Keratinocyte (primary cell): ENCODE measurements around the gene LRRC47. TPM values are rescaled to one million over a fixed set of nuclear protein-coding genes. Genes with fewer than 3 reads are reported as not detected.

ENCODE experiments used
- DNase-seq: peaks from one replicate; pipeline ENCODE4 v3.0.0-alpha.2; 2011; ENCODE audit warnings: low read depth, missing footprints, low spot score
- FAIRE-seq: peaks from 2 replicates; lab custom pipeline; 2011; peaks lifted over from hg19 to GRCh38; lab: Jason Lieb, UNC
- H2AFZ ChIP-seq: 2 replicates; pipeline ENCODE4 v1.6.0; 2012; ENCODE audit warnings: low read length, control low read depth, inconsistent platforms; ENCODE audit not compliant: control insufficient read depth
- H3K27ac ChIP-seq: 2 replicates; pipeline ENCODE4 v1.5.1; 2011; ENCODE audit warnings: low read length; ENCODE audit not compliant: control insufficient read depth, insufficient read depth
- H3K27me3 ChIP-seq: 3 replicates; pipeline ENCODE4 v1.6.0; 2011; ENCODE audit warnings: low read length; ENCODE audit not compliant: control insufficient read depth, insufficient read depth; ENCODE audit errors: extremely low read depth
- H3K36me3 ChIP-seq, 2 experiments: 2 replicates in 1 of 2; 3 replicates in 1 of 2; pipeline ENCODE4 v1.5.1; 2011; ENCODE audit warnings: low read length in 2 of 2, mild to moderate bottlenecking in 1 of 2; ENCODE audit not compliant: control insufficient read depth in 2 of 2, insufficient read depth in 2 of 2; ENCODE audit errors: extremely low read depth in 1 of 2
- H3K4me1 ChIP-seq: 3 replicates; pipeline ENCODE4 v1.5.1; 2011; ENCODE audit warnings: low read length; ENCODE audit not compliant: control insufficient read depth, insufficient read depth; ENCODE audit errors: extremely low read depth
- H3K4me2 ChIP-seq: 3 replicates; pipeline ENCODE4 v1.6.0; 2011; ENCODE audit warnings: low read depth, low read length; ENCODE audit not compliant: control insufficient read depth, insufficient read depth; ENCODE audit errors: extremely low read depth
- H3K4me3 ChIP-seq, 3 experiments: fragments of 200-600 bp in 1 of 3; sonication (generic) in 1 of 3; 2 replicates in 2 of 3; 3 replicates in 1 of 3; pipeline ENCODE4 v1.5.1; 2011 to 2016; ENCODE audit warnings: low read length in 3 of 3, mild to moderate bottlenecking in 3 of 3, control low read depth in 2 of 3, inconsistent platforms in 1 of 3, low read depth in 1 of 3, mixed read lengths in 1 of 3, mixed run types in 1 of 3, moderate library complexity in 1 of 3; ENCODE audit not compliant: control insufficient read depth in 2 of 3, insufficient read depth in 2 of 3; ENCODE audit errors: extremely low read depth in 1 of 3
- H3K79me2 ChIP-seq: 2 replicates; pipeline ENCODE4 v1.6.0; 2012; ENCODE audit warnings: low read length; ENCODE audit not compliant: control insufficient read depth, insufficient read depth
- H3K9ac ChIP-seq: 3 replicates; pipeline ENCODE4 v1.6.0; 2011; ENCODE audit warnings: low read length; ENCODE audit not compliant: control insufficient read depth, insufficient read depth; ENCODE audit errors: extremely low read depth
- H3K9me1 ChIP-seq: 3 replicates; pipeline ENCODE4 v1.6.0; 2011; ENCODE audit warnings: low read length; ENCODE audit not compliant: control insufficient read depth, insufficient read depth; ENCODE audit errors: extremely low read depth
- H3K9me3 ChIP-seq: 2 replicates; pipeline ENCODE4 v1.5.1; 2012; ENCODE audit warnings: low read depth, low read length; ENCODE audit not compliant: control insufficient read depth
- H4K20me1 ChIP-seq: 3 replicates; pipeline ENCODE4 v1.6.0; 2011; ENCODE audit warnings: low read length; ENCODE audit not compliant: control insufficient read depth, insufficient read depth; ENCODE audit errors: extremely low read depth
- EZH2 ChIP-seq: IDR thresholded peaks from one replicate; pipeline ENCODE4 v1.6.1; 2012; ENCODE audit warnings: inconsistent platforms, mild to moderate bottlenecking, low read length, moderate library complexity
- dilution Hi-C: fragments of 300-500 bp; cut with MboI; formaldehyde crosslinking; loops from one replicate; pipeline ENCODE4 v1.7.0; 2020; ENCODE audit warnings: low sequenced_read_pairs; ENCODE audit not compliant: extremely low pct_ligation_motif_present
- polyA plus RNA-seq, 5 experiments: library from polyadenylated mRNA; depleted of rRNA in 3 of 5; stranded (reverse) in 3 of 5; stranded (forward) in 1 of 5; unstranded in 1 of 5; fragments of >200 nt; gene quantifications; 1 replicate in 1 of 5; 2 replicates in 3 of 5; 3 replicates in 1 of 5; pipeline versions ENCODE4 v1.2.1 to v1.2.3, GENCODE V29; 2011 to 2012; ENCODE audit warnings: missing spikeins in 2 of 5, low read depth in 1 of 5, low replicate concordance in 1 of 5
- TF ChIP-seq, protein P1 (sequence below), 3 experiments: IDR thresholded peaks in 1 of 3; conservative IDR thresholded peaks in 1 of 3; optimal IDR thresholded peaks in 1 of 3; 2 replicates in 2 of 3; 3 replicates in 1 of 3; pipeline versions ENCODE3 to v1.5.1; 2011; ENCODE audit warnings: low read length in 3 of 3, mild to moderate bottlenecking in 3 of 3, moderate library complexity in 2 of 3, control low read depth in 1 of 3, inconsistent platforms in 1 of 3; ENCODE audit not compliant: insufficient read depth in 2 of 3; ENCODE audit errors: extremely low read depth in 1 of 3

The LRRC47 gene
- polyA plus RNA-seq, 1 donor (not counting 4 experiments of a cell fraction or from before 2014, with no cell fraction given), result 40.1 TPM

DNA sequence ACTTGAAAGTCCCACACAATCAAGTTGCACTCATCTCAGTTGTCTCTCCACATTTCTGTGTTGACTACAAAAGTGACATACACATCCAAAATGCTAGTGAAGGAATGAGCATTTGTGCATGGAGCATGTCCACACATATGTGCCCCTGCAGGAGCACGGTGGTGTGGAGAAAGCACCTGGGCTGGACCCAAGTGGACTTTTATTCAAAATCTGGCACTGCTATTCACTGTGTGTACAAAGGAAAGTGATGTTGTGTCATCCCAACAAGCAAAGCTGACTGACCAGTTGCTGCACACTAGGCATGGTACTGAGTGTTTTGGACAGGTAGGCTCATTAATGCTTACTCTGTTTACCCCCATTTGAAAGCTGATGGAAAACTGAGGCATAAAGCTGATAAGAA, 41.4 kb upstream of the LRRC47 start:
- DNase-seq (no peak), FAIRE-seq (no peak)
- peaks cover 0 to 35% of the 10 kb centered on the region in 2 experiments for H3K36me3 ChIP-seq
- no peak for TF ChIP-seq EZH2
- TF ChIP-seq, protein P1, sequence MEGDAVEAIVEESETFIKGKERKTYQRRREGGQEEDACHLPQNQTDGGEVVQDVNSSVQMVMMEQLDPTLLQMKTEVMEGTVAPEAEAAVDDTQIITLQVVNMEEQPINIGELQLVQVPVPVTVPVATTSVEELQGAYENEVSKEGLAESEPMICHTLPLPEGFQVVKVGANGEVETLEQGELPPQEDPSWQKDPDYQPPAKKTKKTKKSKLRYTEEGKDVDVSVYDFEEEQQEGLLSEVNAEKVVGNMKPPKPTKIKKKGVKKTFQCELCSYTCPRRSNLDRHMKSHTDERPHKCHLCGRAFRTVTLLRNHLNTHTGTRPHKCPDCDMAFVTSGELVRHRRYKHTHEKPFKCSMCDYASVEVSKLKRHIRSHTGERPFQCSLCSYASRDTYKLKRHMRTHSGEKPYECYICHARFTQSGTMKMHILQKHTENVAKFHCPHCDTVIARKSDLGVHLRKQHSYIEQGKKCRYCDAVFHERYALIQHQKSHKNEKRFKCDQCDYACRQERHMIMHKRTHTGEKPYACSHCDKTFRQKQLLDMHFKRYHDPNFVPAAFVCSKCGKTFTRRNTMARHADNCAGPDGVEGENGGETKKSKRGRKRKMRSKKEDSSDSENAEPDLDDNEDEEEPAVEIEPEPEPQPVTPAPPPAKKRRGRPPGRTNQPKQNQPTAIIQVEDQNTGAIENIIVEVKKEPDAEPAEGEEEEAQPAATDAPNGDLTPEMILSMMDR (optimal IDR thresholded peaks at IDR 0.05 in 1 of 3, IDR thresholded peaks at IDR 0.05 in 1 of 3, conservative IDR thresholded peaks at IDR 0.05 in 1 of 3; ENCODE audit: extremely low read depth in 1 of 3, insufficient read depth in 2 of 3, low read length in 3 of 3), result no peak
- dilution Hi-C loops, result no loop called here
- no peaks in the 10 kb centered on the region for H3K4me1 ChIP-seq
- no peaks in the 10 kb centered on the region for H3K79me2 ChIP-seq
- no peaks in the 10 kb centered on the region for H3K9me3 ChIP-seq
- H3K9ac ChIP-seq, result no peak overlapping the region
- no peaks in the 10 kb centered on the region for H3K27me3 ChIP-seq
- no peaks in the 10 kb centered on the region for H3K9me1 ChIP-seq
- no peaks in the 10 kb centered on the region for H4K20me1 ChIP-seq
- no peak overlapping the region for H3K4me2 ChIP-seq
- H2AFZ ChIP-seq, result no peak overlapping the region
- H3K4me3 ChIP-seq, result no peak overlapping the region
- no peak overlapping the region for H3K27ac ChIP-seq

DNA sequence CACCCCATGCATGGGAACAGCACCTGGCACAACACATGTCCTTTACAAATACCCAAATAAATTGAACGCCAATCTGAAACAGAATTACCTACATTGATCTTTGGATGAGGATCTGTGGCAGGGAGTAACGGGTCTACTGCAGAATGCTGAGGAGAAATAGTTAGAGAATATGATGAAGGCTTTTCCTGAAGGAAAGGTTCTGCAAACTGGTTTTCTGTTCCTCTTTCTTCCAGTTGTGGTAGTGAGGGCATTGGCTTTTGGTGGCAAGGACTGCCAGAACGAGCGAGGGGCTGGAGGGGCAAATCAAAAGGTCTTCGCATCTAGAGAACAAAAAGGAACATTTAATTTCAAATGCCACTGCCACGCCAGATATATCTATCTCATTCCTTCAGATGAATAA, 40.9 kb upstream of the LRRC47 start:
- no peak overlapping the region for H3K4me3 ChIP-seq
- H3K9ac ChIP-seq, result no peak overlapping the region
- H3K27ac ChIP-seq, result no peak overlapping the region
- H4K20me1 ChIP-seq, result no peaks in the 10 kb centered on the region
- H3K4me2 ChIP-seq, result no peak overlapping the region
- no peaks in the 10 kb centered on the region for H3K27me3 ChIP-seq
- FAIRE-seq (no peak), DNase-seq (no peak)
- H3K79me2 ChIP-seq, result no peaks in the 10 kb centered on the region
- TF ChIP-seq, protein P1 (optimal IDR thresholded peaks at IDR 0.05 in 1 of 3, IDR thresholded peaks at IDR 0.05 in 1 of 3, conservative IDR thresholded peaks at IDR 0.05 in 1 of 3; ENCODE audit: extremely low read depth in 1 of 3, insufficient read depth in 2 of 3, low read length in 3 of 3), result no peak
- no peak for TF ChIP-seq EZH2
- H3K4me1 ChIP-seq, result no peaks in the 10 kb centered on the region
- H2AFZ ChIP-seq, result no peak overlapping the region
- H3K9me3 ChIP-seq, result no peaks in the 10 kb centered on the region
- no peaks in the 10 kb centered on the region for H3K9me1 ChIP-seq
- dilution Hi-C loops, result no loop called here
- peaks cover 0 to 35% of the 10 kb centered on the region in 2 experiments for H3K36me3 ChIP-seq
